G401.6 (cell line): ENCODE data around the gene CLDN6.

Experiments used
- FAIRE-seq: peaks from 2 replicates; lab custom pipeline; 2012; peaks lifted over from hg19 to GRCh38; lab: Jason Lieb, UNC

CLDN6 gene

GRCh38 chr16:2987286-2987685 lies 30.7 kb downstream of the CLDN6 start:
- no peak for FAIRE-seq

- no peak for FAIRE-seq
Measured at GRCh38 chr16:2986623-2987188, 31.3 kb downstream of the CLDN6 start.

GRCh38 chr16:2985893-2986355 lies 32.1 kb downstream of the CLDN6 start:
- FAIRE-seq: no peak

GRCh38 chr16:2985462-2985861 lies 32.5 kb downstream of the CLDN6 start:
- no peak for FAIRE-seq

- FAIRE-seq: no peak
Measured at GRCh38 chr16:2983706-2984136, 34.3 kb downstream of the CLDN6 start.

GRCh38 chr16:2982402-2982801 lies 35.6 kb downstream of the CLDN6 start:
- no peak for FAIRE-seq

GRCh38 chr16:2981899-2982250 lies 36.1 kb downstream of the CLDN6 start:
- FAIRE-seq: no peak

- no peak for FAIRE-seq
Measured at GRCh38 chr16:2981177-2981898, 36.6 kb downstream of the CLDN6 start.

GRCh38 chr16:2980227-2981176 lies 37.5 kb downstream of the CLDN6 start, which contains the start of gene PKMYT1:
PKMYT1 (minus strand) TSS chr16:2980446; CDS start chr16:2979657, 789 bp downstream.
- FAIRE-seq: no peak

GRCh38 chr16:2979669-2980226 lies 38.2 kb downstream of the CLDN6 start:
- FAIRE-seq: no peak

- FAIRE-seq: no peak
Measured at GRCh38 chr16:2977440-2977839, 40.5 kb downstream of the CLDN6 start.

- no peak for FAIRE-seq
Measured at GRCh38 chr16:2976673-2977072, 41.3 kb downstream of the CLDN6 start.

GRCh38 chr16:2976201-2976600 lies 41.8 kb downstream of the CLDN6 start:
- no peak for FAIRE-seq

GRCh38 chr16:2975161-2975795 lies 42.7 kb downstream of the CLDN6 start:
- no peak for FAIRE-seq

- no peak for FAIRE-seq
Measured at GRCh38 chr16:2974319-2975056, 43.5 kb downstream of the CLDN6 start.

- FAIRE-seq: no peak
Measured at GRCh38 chr16:2973605-2974318, 44.2 kb downstream of the CLDN6 start.

- no peak for FAIRE-seq
Measured at GRCh38 chr16:2973093-2973492, 44.9 kb downstream of the CLDN6 start.

GRCh38 chr16:2971985-2972784 lies 45.8 kb downstream of the CLDN6 start:
- FAIRE-seq: no peak

- FAIRE-seq: no peak
Measured at GRCh38 chr16:2971134-2971984, 46.6 kb downstream of the CLDN6 start.
